ENCODE measurements around the gene RPS23. TPM values are rescaled to one million over a fixed set of nuclear protein-coding genes. Genes with fewer than 3 reads are reported as not detected.
A peak's percentile ranks its signal among the peaks of the same experiment; 100 is the strongest.

The RPS23 gene
- total and polyA plus RNA-seq, 2 donors, result 4,705 to 5,283 TPM

DNA sequence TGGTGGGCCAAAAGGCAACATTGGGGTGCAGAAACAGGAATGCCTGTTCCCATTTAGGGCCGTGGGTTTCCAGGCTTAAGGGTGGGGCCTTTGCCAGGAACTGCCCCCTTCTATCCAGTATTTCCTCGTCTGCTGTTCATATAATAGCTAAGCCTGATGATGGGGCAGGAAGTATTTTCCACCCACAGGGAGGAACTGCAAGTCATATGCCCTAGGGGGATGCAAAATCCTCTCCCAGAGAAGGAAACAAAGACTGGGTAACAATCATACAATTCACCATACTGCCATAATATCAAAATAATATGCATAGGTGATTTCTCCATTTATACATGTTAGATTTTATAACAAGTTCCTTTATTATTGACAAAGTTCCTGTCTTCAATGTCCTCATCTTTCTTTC lies 20.5 kb upstream of the RPS23 start:
- H3K4me1 ChIP-seq (ENCODE audit: control insufficient read depth in 2 of 2, insufficient read depth in 2 of 2, low read length in 2 of 2), result no peaks in the 10 kb centered on the region
- WGBS, result 84% methylated on average over 2 of the region's 2 CpGs
- no peak overlapping the region for H3K27ac ChIP-seq (ENCODE audit: low read depth in 1 of 2, low read length in 1 of 2)
- no peak for DNase-seq (ENCODE audit: low read depth in 6 of 9, low spot score in 9 of 9)
- H3K9me3 ChIP-seq (ENCODE audit: control insufficient read depth in 2 of 2, insufficient read depth in 1 of 2, low read length in 1 of 2), result no peaks in the 10 kb centered on the region
- no peaks in the 10 kb centered on the region for H3K27me3 ChIP-seq (ENCODE audit: control insufficient read depth in 2 of 2, insufficient read depth in 1 of 2, low read length in 1 of 2)
- no peak overlapping the region for H3K4me3 ChIP-seq (ENCODE audit: low read length in 2 of 2)
- H3K36me3 ChIP-seq (ENCODE audit: control insufficient read depth in 2 of 2, insufficient read depth in 2 of 2, low read length in 1 of 2), result no peaks in the 10 kb centered on the region

DNA sequence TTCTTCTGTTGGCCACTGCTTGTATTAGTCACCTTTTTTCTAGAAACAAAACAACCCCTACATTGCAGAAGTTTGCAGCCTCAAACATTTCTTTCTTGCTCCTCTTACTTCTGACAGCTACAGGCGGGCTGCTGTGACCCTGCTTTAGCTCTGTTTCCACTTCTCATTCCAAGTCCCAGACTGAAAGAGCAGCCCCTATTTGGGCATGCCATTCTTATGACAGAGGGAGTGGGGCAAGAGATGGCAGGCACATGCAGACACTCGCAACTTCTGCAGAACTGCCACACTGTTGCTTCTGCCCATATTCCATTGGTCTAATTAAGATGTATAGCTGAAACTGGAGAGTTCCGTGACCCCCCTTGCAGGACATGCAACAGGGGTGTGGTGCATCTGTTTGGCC lies 19.6 kb upstream of the RPS23 start:
- Histone ChIP-seq H3K4me1 (ENCODE audit: control insufficient read depth in 2 of 2, insufficient read depth in 2 of 2, low read length in 2 of 2) (no peaks in the 10 kb centered on the region), H3K9me3 (ENCODE audit: control insufficient read depth in 2 of 2, insufficient read depth in 1 of 2, low read length in 1 of 2) (no peaks in the 10 kb centered on the region), H3K36me3 (ENCODE audit: control insufficient read depth in 2 of 2, insufficient read depth in 2 of 2, low read length in 1 of 2) (no peaks in the 10 kb centered on the region), H3K27me3 (ENCODE audit: control insufficient read depth in 2 of 2, insufficient read depth in 1 of 2, low read length in 1 of 2) (no peaks in the 10 kb centered on the region), H3K4me3 (ENCODE audit: low read length in 2 of 2) (no peak overlapping the region), H3K27ac (ENCODE audit: low read depth in 1 of 2, low read length in 1 of 2) (no peak overlapping the region)
- WGBS, result 80% methylated on average over 3 of the region's 3 CpGs
- no peak for DNase-seq (ENCODE audit: low read depth in 6 of 9, low spot score in 9 of 9)

DNA sequence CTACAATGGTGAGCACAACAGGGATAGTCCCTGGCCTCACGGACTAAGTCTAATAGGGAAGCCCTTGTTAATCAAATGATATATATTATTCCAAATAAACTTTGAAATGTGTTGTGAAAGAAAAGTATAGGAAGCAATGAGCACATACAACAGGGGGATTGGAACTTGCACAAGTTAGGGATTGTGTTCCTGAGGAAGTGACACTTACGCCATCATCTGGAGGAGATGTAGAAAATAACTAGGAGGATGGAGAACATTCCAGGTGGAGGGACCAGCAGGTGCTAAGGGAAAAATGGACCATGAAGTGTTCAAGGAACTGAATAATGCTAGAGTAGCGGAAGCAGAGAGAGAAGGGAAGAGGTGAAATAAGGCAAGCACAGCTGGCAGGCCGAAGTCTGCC lies 18.8 kb upstream of the RPS23 start:
- no peaks in the 10 kb centered on the region for H3K9me3 ChIP-seq (ENCODE audit: control insufficient read depth in 2 of 2, insufficient read depth in 1 of 2, low read length in 1 of 2)
- H3K27me3 ChIP-seq (ENCODE audit: control insufficient read depth in 2 of 2, insufficient read depth in 1 of 2, low read length in 1 of 2), result no peaks in the 10 kb centered on the region
- no peaks in the 10 kb centered on the region for H3K36me3 ChIP-seq (ENCODE audit: control insufficient read depth in 2 of 2, insufficient read depth in 2 of 2, low read length in 1 of 2)
- H3K27ac ChIP-seq (ENCODE audit: low read depth in 1 of 2, low read length in 1 of 2), result no peak overlapping the region
- no peak overlapping the region for H3K4me3 ChIP-seq (ENCODE audit: low read length in 2 of 2)
- DNase-seq (ENCODE audit: low read depth in 6 of 9, low spot score in 9 of 9), result no peak
- 97% methylated on average over 4 of the region's 4 CpGs for whole genome bisulfite sequencing
- no peaks in the 10 kb centered on the region for H3K4me1 ChIP-seq (ENCODE audit: control insufficient read depth in 2 of 2, insufficient read depth in 2 of 2, low read length in 2 of 2)

DNA sequence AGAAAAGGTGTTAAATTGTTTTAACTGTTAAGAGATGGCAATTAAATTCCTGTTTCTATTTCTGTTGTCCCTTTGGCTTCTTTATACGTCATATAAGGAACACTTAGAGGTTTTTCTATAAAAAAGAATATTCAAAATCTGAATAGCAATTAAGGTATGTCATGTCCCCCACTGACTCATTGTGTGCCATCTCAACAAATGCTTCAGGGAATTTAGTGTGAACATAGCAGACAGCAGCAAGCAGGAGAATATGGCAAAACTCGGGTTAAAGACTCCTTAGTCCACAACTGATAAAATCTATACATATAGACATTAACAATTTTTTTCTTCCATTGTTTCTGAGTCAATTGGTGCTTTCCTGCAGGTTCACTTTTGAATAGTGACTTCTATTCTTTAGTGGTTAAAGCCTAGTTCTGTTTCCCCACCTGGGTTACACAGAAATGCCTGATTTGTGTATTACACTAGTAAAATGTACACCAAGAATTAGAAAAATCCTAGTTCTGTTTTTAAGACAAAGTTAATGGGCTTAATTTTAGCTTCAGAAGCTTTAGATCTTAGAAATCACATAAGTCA lies 17.9 kb upstream of the RPS23 start:
- H3K27ac ChIP-seq (ENCODE audit: low read depth in 1 of 2, low read length in 1 of 2), result no peak overlapping the region
- DNase-seq (ENCODE audit: low read depth in 6 of 9, low spot score in 9 of 9), result no peak
- no peak overlapping the region for H3K4me3 ChIP-seq (ENCODE audit: low read length in 2 of 2)
- H3K36me3 ChIP-seq (ENCODE audit: control insufficient read depth in 2 of 2, insufficient read depth in 2 of 2, low read length in 1 of 2), result no peaks in the 10 kb centered on the region
- no peaks in the 10 kb centered on the region for H3K27me3 ChIP-seq (ENCODE audit: control insufficient read depth in 2 of 2, insufficient read depth in 1 of 2, low read length in 1 of 2)
- WGBS, result 94% methylated on average over 2 of the region's 2 CpGs
- H3K9me3 ChIP-seq (ENCODE audit: control insufficient read depth in 2 of 2, insufficient read depth in 1 of 2, low read length in 1 of 2), result no peaks in the 10 kb centered on the region
- H3K4me1 ChIP-seq (ENCODE audit: control insufficient read depth in 2 of 2, insufficient read depth in 2 of 2, low read length in 2 of 2), result no peaks in the 10 kb centered on the region

DNA sequence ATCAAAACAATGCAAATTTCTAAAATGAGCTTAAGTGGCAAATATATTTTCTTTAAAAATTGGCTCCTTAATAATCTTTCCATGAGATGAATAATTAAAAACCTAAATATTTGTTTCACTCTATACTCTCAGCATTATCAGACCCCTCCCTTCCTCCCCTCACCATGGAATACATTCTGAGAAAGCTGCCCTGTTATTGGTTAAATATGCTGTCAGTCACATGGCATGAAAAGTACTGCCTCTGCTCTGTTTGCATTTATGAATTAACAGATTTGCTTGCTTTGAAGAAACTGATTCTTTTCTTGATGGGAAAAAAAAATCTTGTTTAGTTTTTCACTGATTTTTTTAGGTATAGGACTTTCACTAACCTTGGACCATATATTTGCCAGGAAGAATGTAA lies 17.0 kb upstream of the RPS23 start:
- H3K36me3 ChIP-seq (ENCODE audit: control insufficient read depth in 2 of 2, insufficient read depth in 2 of 2, low read length in 1 of 2), result no peaks in the 10 kb centered on the region
- H3K27ac ChIP-seq (ENCODE audit: low read depth in 1 of 2, low read length in 1 of 2), result no peak overlapping the region
- H3K27me3 ChIP-seq (ENCODE audit: control insufficient read depth in 2 of 2, insufficient read depth in 1 of 2, low read length in 1 of 2), result no peaks in the 10 kb centered on the region
- no peaks in the 10 kb centered on the region for H3K9me3 ChIP-seq (ENCODE audit: control insufficient read depth in 2 of 2, insufficient read depth in 1 of 2, low read length in 1 of 2)
- DNase-seq (ENCODE audit: low read depth in 6 of 9, low spot score in 9 of 9), result peak in 1 of 9 donors; percentile 37
- H3K4me1 ChIP-seq (ENCODE audit: control insufficient read depth in 2 of 2, insufficient read depth in 2 of 2, low read length in 2 of 2), result no peaks in the 10 kb centered on the region
- H3K4me3 ChIP-seq (ENCODE audit: low read length in 2 of 2), result no peak overlapping the region

DNA sequence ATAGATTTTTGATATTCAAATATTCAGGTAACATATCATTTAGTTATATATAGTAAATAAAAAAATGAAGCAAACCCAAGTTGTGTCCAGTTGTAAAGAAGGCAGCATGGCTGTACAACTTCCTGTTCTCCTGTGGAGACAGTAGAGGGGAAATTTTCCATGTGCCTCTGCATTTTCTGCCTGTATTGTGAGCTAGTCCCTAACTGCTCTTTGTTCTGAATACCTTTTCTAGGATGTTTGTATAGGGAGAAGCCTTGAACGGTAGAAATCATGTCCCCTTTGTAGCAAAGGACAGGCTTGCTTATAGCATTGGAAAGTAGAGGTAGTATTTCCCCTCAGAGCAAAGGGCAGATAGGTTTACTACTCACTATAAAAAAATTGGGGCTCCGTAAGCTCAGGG lies 13.3 kb upstream of the RPS23 start:
- H3K36me3 ChIP-seq (ENCODE audit: control insufficient read depth in 2 of 2, insufficient read depth in 2 of 2, low read length in 1 of 2), result no peaks in the 10 kb centered on the region
- no peak overlapping the region for H3K27ac ChIP-seq (ENCODE audit: low read depth in 1 of 2, low read length in 1 of 2)
- no peak for DNase-seq (ENCODE audit: low read depth in 6 of 9, low spot score in 9 of 9)
- no peaks in the 10 kb centered on the region for H3K27me3 ChIP-seq (ENCODE audit: control insufficient read depth in 2 of 2, insufficient read depth in 1 of 2, low read length in 1 of 2)
- no peaks in the 10 kb centered on the region for H3K9me3 ChIP-seq (ENCODE audit: control insufficient read depth in 2 of 2, insufficient read depth in 1 of 2, low read length in 1 of 2)
- WGBS, result 95% methylated on average over 2 of the region's 2 CpGs
- H3K4me3 ChIP-seq (ENCODE audit: low read length in 2 of 2), result no peak overlapping the region
- no peaks in the 10 kb centered on the region for H3K4me1 ChIP-seq (ENCODE audit: control insufficient read depth in 2 of 2, insufficient read depth in 2 of 2, low read length in 2 of 2)

GRCh38 chr5:82290908-82291307 lies 12.8 kb upstream of the RPS23 start:
- H3K9me3 ChIP-seq (ENCODE audit: control insufficient read depth in 2 of 2, insufficient read depth in 1 of 2, low read length in 1 of 2), result no peaks in the 10 kb centered on the region

GRCh38 chr5:82290005-82290404 lies 11.9 kb upstream of the RPS23 start:
- no peaks in the 10 kb centered on the region for H3K27me3 ChIP-seq (ENCODE audit: control insufficient read depth in 2 of 2, insufficient read depth in 1 of 2, low read length in 1 of 2)
- H3K27ac ChIP-seq (ENCODE audit: low read depth in 1 of 2, low read length in 1 of 2), result no peak overlapping the region
- H3K9me3 ChIP-seq (ENCODE audit: control insufficient read depth in 2 of 2, insufficient read depth in 1 of 2, low read length in 1 of 2), result no peaks in the 10 kb centered on the region
- DNase-seq (ENCODE audit: low read depth in 6 of 9, low spot score in 9 of 9), result no peak
- WGBS, result 96% methylated on average over 2 of the region's 2 CpGs
- no peaks in the 10 kb centered on the region for H3K4me1 ChIP-seq (ENCODE audit: control insufficient read depth in 2 of 2, insufficient read depth in 2 of 2, low read length in 2 of 2)
- H3K36me3 ChIP-seq (ENCODE audit: control insufficient read depth in 2 of 2, insufficient read depth in 2 of 2, low read length in 1 of 2), result no peaks in the 10 kb centered on the region
- H3K4me3 ChIP-seq (ENCODE audit: low read length in 2 of 2), result no peak overlapping the region

More at GRCh38 chr5:82290908-82291307, 12.8 kb upstream of the RPS23 start:
- no peak for DNase-seq (ENCODE audit: low read depth in 6 of 9, low spot score in 9 of 9)
- Histone ChIP-seq H3K27me3 (ENCODE audit: control insufficient read depth in 2 of 2, insufficient read depth in 1 of 2, low read length in 1 of 2) (no peaks in the 10 kb centered on the region), H3K27ac (ENCODE audit: low read depth in 1 of 2, low read length in 1 of 2) (no peak overlapping the region), H3K4me1 (ENCODE audit: control insufficient read depth in 2 of 2, insufficient read depth in 2 of 2, low read length in 2 of 2) (no peaks in the 10 kb centered on the region), H3K36me3 (ENCODE audit: control insufficient read depth in 2 of 2, insufficient read depth in 2 of 2, low read length in 1 of 2) (no peaks in the 10 kb centered on the region), H3K4me3 (ENCODE audit: low read length in 2 of 2) (no peak overlapping the region)
- WGBS, result 99% methylated on average over 6 of the region's 6 CpGs

DNA sequence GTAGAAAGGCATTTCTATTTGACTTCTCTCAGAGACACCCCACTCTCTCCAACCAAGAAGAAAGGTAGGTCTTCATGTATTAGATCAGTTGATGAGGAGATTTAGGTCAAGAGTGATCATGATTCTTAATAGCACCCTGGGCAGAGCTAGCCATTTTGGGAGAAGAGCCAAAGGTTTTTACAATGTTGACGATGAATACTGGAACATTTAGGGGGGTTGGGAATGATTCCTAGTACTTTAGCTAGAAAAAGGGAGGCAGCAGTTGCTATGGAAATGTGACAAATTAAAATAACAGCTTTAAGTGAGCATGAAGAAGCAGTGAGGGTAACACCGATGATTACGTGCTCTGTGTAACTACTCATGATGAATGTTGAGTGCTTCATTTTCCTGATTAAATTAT lies 9.5 kb upstream of the RPS23 start:
- Histone ChIP-seq H3K27me3 (ENCODE audit: control insufficient read depth in 2 of 2, insufficient read depth in 1 of 2, low read length in 1 of 2) (no peaks in the 10 kb centered on the region), H3K4me1 (ENCODE audit: control insufficient read depth in 2 of 2, insufficient read depth in 2 of 2, low read length in 2 of 2) (no peaks in the 10 kb centered on the region), H3K4me3 (ENCODE audit: low read length in 2 of 2) (no peak overlapping the region), H3K27ac (ENCODE audit: low read depth in 1 of 2, low read length in 1 of 2) (no peak overlapping the region), H3K9me3 (ENCODE audit: control insufficient read depth in 2 of 2, insufficient read depth in 1 of 2, low read length in 1 of 2) (no peaks in the 10 kb centered on the region), H3K36me3 (ENCODE audit: control insufficient read depth in 2 of 2, insufficient read depth in 2 of 2, low read length in 1 of 2) (no peaks in the 10 kb centered on the region)
- DNase-seq (ENCODE audit: low read depth in 6 of 9, low spot score in 9 of 9), result no peak
- WGBS, result 98% methylated on average over 3 of the region's 3 CpGs

DNA sequence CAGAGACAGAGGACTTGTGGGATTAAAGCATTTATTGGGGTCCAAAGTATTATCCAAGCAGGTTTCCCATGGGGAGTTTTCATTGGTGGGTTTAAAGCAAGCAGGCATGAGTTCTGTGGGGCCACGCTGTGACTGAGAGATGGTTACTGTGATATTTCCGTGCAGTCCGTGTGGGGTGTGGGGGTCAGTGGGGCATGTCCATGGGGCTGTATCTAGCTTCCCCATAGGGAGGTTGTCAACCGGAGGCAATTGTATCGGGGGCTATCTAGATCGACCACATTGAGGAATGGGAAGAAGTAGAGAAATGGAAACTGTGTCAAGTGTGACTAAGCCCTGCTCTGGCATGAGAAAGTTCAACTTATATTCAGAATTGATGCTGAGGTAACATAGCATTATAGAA lies 7.1 kb upstream of the RPS23 start:
- 97% methylated on average over 6 of the region's 6 CpGs for WGBS
- DNase-seq (ENCODE audit: low read depth in 6 of 9, low spot score in 9 of 9), result no peak
- no peak overlapping the region for H3K27ac ChIP-seq (ENCODE audit: low read depth in 1 of 2, low read length in 1 of 2)

More for the DNA sequence above, 7.1 kb upstream of the RPS23 start:
- Histone ChIP-seq H3K4me3 (ENCODE audit: low read length in 2 of 2) (no peak overlapping the region), H3K36me3 (ENCODE audit: control insufficient read depth in 2 of 2, insufficient read depth in 2 of 2, low read length in 1 of 2) (no peaks in the 10 kb centered on the region), H3K4me1 (ENCODE audit: control insufficient read depth in 2 of 2, insufficient read depth in 2 of 2, low read length in 2 of 2) (no peaks in the 10 kb centered on the region), H3K9me3 (ENCODE audit: control insufficient read depth in 2 of 2, insufficient read depth in 1 of 2, low read length in 1 of 2) (no peaks in the 10 kb centered on the region), H3K27me3 (ENCODE audit: control insufficient read depth in 2 of 2, insufficient read depth in 1 of 2, low read length in 1 of 2) (no peaks in the 10 kb centered on the region)
